Stomach (tissue), 9 donors: ENCODE measurements around the gene MAST2. TPM values are rescaled to one million over a fixed set of nuclear protein-coding genes. Genes with fewer than 3 reads are reported as not detected.

Experiments used
- DNase-seq, 2 donors: peaks; one replicate each; pipeline versions ENCODE4 v3.0.0 to v3.0.0-alpha.2; 2013 to 2019
- H3K27ac ChIP-seq, 5 donors: fragments of 200-600 bp in 4 of 5; sonication (generic) in 4 of 5; one replicate each; pipeline ENCODE4 v1.5.1; 2013 to 2019; ENCODE audit warnings: mild to moderate bottlenecking in 1 of 5, moderate library complexity in 1 of 5
- H3K27me3 ChIP-seq, 3 donors: fragments of 200-600 bp; sonication (generic); one replicate each; pipeline ENCODE4 v1.5.1; 2017 to 2019; ENCODE audit warnings: mixed run types in 1 of 3
- H3K36me3 ChIP-seq, 4 donors: fragments of 200-600 bp; sonication (generic); 1 replicate in 3 of 4; 2 replicates in 1 of 4; pipeline ENCODE4 v1.5.1; 2016 to 2019
- H3K4me1 ChIP-seq, 4 donors: fragments of 200-600 bp; sonication (generic); one replicate each; pipeline ENCODE4 v1.5.1; 2016 to 2019
- H3K4me3 ChIP-seq, 4 donors: fragments of 200-600 bp; sonication (generic) in 3 of 4; one replicate each; pipeline ENCODE4 v1.5.1; 2016 to 2019; ENCODE audit warnings: mild to moderate bottlenecking in 1 of 4
- H3K9me3 ChIP-seq, 4 donors: fragments of 200-600 bp; sonication (generic); one replicate each; pipeline ENCODE4 v1.5.1; 2016 to 2019
- CTCF ChIP-seq, 7 experiments: fragments of 450-650 bp in 4 of 7; fragments of 200-600 bp in 3 of 7; sonication (generic) in 3 of 7; IDR thresholded peaks; one replicate each; pipeline ENCODE4 v1.5.1; 2016 to 2019; ENCODE audit warnings: antibody characterized with exemption in 7 of 7, control low read depth in 2 of 7, mild to moderate bottlenecking in 1 of 7
- EP300 ChIP-seq: sonication (generic); formaldehyde crosslinking; IDR thresholded peaks from one replicate; pipeline ENCODE4 v1.6.1; 2017; ENCODE audit warnings: antibody characterized with exemption
- POLR2A ChIP-seq, 4 donors: fragments of 450-650 bp; IDR thresholded peaks; one replicate each; pipeline ENCODE4 v1.6.1; 2016; ENCODE audit warnings: antibody characterized with exemption in 4 of 4, control low read depth in 2 of 4, mild to moderate bottlenecking in 1 of 4, moderate library complexity in 1 of 4
- POLR2AphosphoS5 ChIP-seq, 3 donors: sonication (generic); formaldehyde crosslinking; IDR thresholded peaks; one replicate each; pipeline ENCODE4 v1.6.1; 2016; ENCODE audit warnings: antibody characterized with exemption in 3 of 3
- WGBS, 5 donors: extraction: QIAGEN DNeasy Blood & Tissue Kit in 3 of 5; methylation state at CpG; one replicate each; pipeline versions ENCODE4 v1.1.5 to v1.1.7; 2013 to 2018; 5-methylcytosine and 5-hydroxymethylcytosine counted together
- intact Hi-C: fragments of 100-400 bp; cut with DNase I; formaldehyde crosslinking; loops from one replicate; pipeline ENCODE4 v1.15.1; 2023; ENCODE audit warnings: low total_unique reads
- polyA plus RNA-seq, 3 donors: library from polyadenylated mRNA; stranded (reverse); fragments of 200-250 nt; gene quantifications; one replicate each; pipeline ENCODE4 v1.2.3, GENCODE V29; 2013
- total RNA-seq, 5 donors: library from RNA; depleted of rRNA; stranded (reverse); fragments of >200 nt; gene quantifications; one replicate each; pipeline versions ENCODE4 v1.1.0 to v1.2.3, GENCODE V29; 2014 to 2016
- donor health status: healthy with polysubstance abuse.
- donor health status: Bipolar disorder and iron deficiency.
- donor health status: healthy.

MAST2 gene
- total and polyA plus RNA-seq, 8 donors = 5.3 to 131 (median 34.8) TPM

DNA sequence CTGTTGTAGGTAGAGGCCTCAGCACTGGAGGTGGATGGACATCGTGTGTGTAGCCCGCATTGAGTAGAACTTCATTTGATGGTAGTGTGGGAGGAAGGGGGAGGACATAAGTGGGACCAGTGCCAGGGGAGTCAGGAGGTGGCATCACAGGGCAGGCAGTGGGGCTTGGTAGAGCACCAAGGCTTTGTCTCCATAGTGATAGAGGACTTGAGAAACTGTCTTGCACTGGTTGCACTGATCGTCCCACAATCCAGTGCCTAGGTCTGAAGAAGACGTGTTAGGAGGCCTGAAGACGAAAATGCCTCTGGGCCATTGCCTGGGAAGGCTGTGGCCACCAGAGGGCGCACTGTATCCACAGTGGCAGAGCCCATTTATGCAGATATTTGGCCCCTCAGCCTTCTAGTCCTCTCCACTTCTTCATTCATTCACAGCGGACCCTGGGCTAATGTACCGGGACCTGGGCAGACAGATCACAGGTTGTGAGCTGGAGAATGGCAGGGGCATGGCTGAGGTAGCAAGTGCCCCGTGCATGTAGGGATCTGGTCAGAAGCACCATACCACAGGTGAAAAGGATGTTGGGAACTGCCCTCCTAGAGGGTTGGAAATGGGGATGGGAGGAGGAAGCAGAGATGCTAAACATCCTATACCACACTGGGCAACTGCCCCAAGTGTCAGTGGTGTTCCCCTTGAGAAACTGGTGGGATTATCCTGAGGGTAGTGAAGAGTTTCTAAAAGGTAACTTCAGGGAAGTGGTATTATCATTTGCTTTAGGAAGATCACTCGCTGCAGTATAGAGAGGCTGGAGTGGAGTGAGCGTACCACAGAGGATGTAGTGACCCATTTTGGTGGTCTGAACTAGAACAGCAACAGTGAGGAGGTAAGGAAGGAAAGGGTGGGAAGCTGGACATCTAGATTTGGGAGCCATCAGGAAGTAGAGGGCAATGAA is 233.8 kb downstream of the MAST2 start:
- peaks cover 0 to 39% (median 12%) of the 10 kb centered on the region in 4 donors for H3K4me1 ChIP-seq
- no peak for TF ChIP-seq EP300
- TF ChIP-seq POLR2AphosphoS5 (IDR thresholded peaks at IDR 0.05) = peak in 1 of 3 donors; percentile 74
- TF ChIP-seq POLR2A (IDR thresholded peaks at IDR 0.05) = no peak
- peak in 6 of 7 experiments; percentile 84 to 98 (median 96) for TF ChIP-seq CTCF (IDR thresholded peaks at IDR 0.05)
- 22 to 34% (median 31%) methylated on average over 11 of the region's 11 CpGs for WGBS, 5 donors
- no peaks in the 10 kb centered on the region for H3K9me3 ChIP-seq
- H3K27me3 ChIP-seq = no peaks in the 10 kb centered on the region
- H3K27ac ChIP-seq = peak overlapping the region in 1 of 5 donors; percentile 1
- peaks cover 4 to 33% (median 28%) of the 10 kb centered on the region in 4 donors for H3K36me3 ChIP-seq
- intact Hi-C loops = loop anchor here (5.0 kb wide), 1 partner anchor 140 kb away; the partner anchor contains the start of genes P3R3URF and TSPAN1
- DNase-seq = peak; percentile 93 to 94
- H3K4me3 ChIP-seq = no peak overlapping the region

DNA sequence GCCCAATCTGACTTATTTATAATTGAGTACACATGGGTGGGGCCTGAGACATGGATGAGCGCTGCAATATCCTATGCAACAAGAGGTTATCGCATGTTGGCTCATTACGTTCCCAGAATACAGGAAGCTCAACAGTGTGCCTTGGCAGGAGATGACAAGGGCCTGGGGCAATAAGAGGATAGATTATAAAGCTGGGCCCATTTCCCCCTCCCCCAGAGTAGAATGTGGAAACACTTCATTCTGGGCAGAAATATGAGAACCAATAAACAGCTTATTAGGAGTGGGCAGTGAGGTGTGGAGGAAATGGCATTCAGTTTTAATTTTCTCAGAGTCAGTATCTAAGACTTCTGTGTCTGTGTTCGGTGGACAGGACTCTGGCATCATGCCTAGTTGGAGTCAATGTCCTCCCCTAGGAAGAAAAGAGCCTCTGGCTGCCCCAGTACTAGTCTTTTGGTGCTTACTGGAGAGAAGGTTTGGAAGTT is 236.2 kb downstream of the MAST2 start:
- Histone ChIP-seq H3K36me3 (peaks cover 0 to 24% (median 17%) of the 10 kb centered on the region in 4 donors), H3K4me3 (no peak overlapping the region), H3K4me1 (peaks cover 0 to 45% (median 20%) of the 10 kb centered on the region in 4 donors), H3K27me3 (no peaks in the 10 kb centered on the region), H3K27ac (peak overlapping the region in 1 of 5 donors; percentile 20), H3K9me3 (no peaks in the 10 kb centered on the region)
- 37 to 53% (median 44%) methylated on average over 4 of the region's 4 CpGs for WGBS, 5 donors
- intact Hi-C loops = loop anchor here (5.0 kb wide), 1 partner anchor 138 kb away; the partner anchor contains the start of genes P3R3URF and TSPAN1
- TF ChIP-seq POLR2AphosphoS5 (IDR thresholded peaks at IDR 0.05) (no peak), POLR2A (IDR thresholded peaks at IDR 0.05) (no peak), EP300 (no peak), CTCF (IDR thresholded peaks at IDR 0.05) (no peak)
- DNase-seq = peak in 1 of 2 donors; percentile 66

DNA sequence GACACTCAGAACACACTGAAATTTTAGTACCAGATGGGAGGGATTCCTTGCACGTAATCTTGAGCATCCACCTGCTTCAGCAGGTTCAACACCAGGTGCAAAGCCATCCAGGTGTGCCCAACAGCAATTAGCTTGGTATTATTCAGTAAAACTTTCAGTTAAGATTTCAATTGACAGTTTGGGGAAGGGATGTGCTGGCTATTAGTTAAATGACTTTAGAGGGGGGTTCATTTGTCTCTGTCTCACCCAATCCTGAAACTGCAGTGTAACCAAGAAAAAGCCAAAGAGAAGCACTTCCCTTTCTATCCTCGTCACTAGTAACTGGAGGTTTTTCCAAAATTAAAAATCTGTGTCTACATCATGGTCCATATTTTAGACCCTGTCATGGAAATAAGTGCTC is 238.1 kb downstream of the MAST2 start:
- intact Hi-C loops = no loop called here

More for the DNA sequence above, 238.1 kb downstream of the MAST2 start:
- Histone ChIP-seq H3K27me3 (no peaks in the 10 kb centered on the region), H3K9me3 (no peaks in the 10 kb centered on the region), H3K36me3 (peaks cover 0 to 15% (median 8%) of the 10 kb centered on the region in 4 donors), H3K27ac (no peak overlapping the region), H3K4me1 (peaks cover 0 to 45% (median 20%) of the 10 kb centered on the region in 4 donors), H3K4me3 (no peak overlapping the region)
- no peak for DNase-seq
- TF ChIP-seq EP300 (no peak), POLR2AphosphoS5 (IDR thresholded peaks at IDR 0.05) (no peak), CTCF (IDR thresholded peaks at IDR 0.05) (no peak), POLR2A (IDR thresholded peaks at IDR 0.05) (no peak)
- WGBS, 5 donors = 83 to 94% (median 87%) methylated on average over 2 of the region's 2 CpGs
